Ovary (tissue), 9 donors: ENCODE data around the gene DENND5B. TPM values are rescaled to one million over a fixed set of nuclear protein-coding genes. Genes with fewer than 3 reads are reported as not detected.

Experiments used
- DNase-seq, 5 donors: peaks; one replicate each; pipeline ENCODE4 v3.0.0-alpha.2; 2019 to 2020
- H3K27ac ChIP-seq, 2 donors: fragments of 200-600 bp; one replicate each; pipeline versions ENCODE4 v1.5.1 to v1.8.0; 2019 to 2022
- H3K27me3 ChIP-seq: fragments of 200-600 bp; one replicate; pipeline ENCODE4 v1.8.0; 2022
- H3K36me3 ChIP-seq: fragments of 200-600 bp; sonication (generic); one replicate; pipeline ENCODE4 v1.5.1; 2019
- H3K4me1 ChIP-seq: one replicate; pipeline ENCODE4 v1.8.1; 2013; ENCODE audit warnings: mild to moderate bottlenecking, moderate library complexity; ENCODE audit not compliant: insufficient read depth
- H3K4me3 ChIP-seq: fragments of 200-600 bp; sonication (generic); one replicate; pipeline ENCODE4 v1.5.1; 2017
- H3K9me3 ChIP-seq, 2 donors: fragments of 200-600 bp in 1 of 2; sonication (generic) in 1 of 2; one replicate each; pipeline versions ENCODE4 v1.5.1 to v1.8.1; 2013 to 2019; ENCODE audit warnings: mild to moderate bottlenecking in 1 of 2, moderate library complexity in 1 of 2
- EP300 ChIP-seq: sonication (generic); formaldehyde crosslinking; IDR thresholded peaks from one replicate; pipeline ENCODE4 v1.6.1; 2017; ENCODE audit warnings: antibody characterized with exemption
- POLR2A ChIP-seq: fragments of 450-650 bp; IDR thresholded peaks from one replicate; pipeline ENCODE4 v1.6.1; 2017; ENCODE audit warnings: antibody characterized with exemption, mild to moderate bottlenecking, moderate library complexity
- WGBS, 3 donors: extraction: QIAGEN DNeasy Blood & Tissue Kit in 1 of 3; methylation state at CpG; one replicate each; pipeline versions ENCODE4 v1.1.5 to v1.1.7; 2013 to 2017; 5-methylcytosine and 5-hydroxymethylcytosine counted together
- intact Hi-C, 4 donors: fragments of 100-400 bp; cut with DNase I; formaldehyde crosslinking; loops; one replicate each; pipeline versions ENCODE4 v1.11.0 to v1.15.1; 2022 to 2023
- polyA plus RNA-seq, 2 donors: library from polyadenylated mRNA; stranded (reverse); fragments of 200-250 nt in 1 of 2; fragments of 350-450 nt in 1 of 2; fragmentation: Illumina TruSeq in 1 of 2; extraction: RNeasy Lipid Tissue Mini Kit (QIAGEN cat#74804) in 1 of 2; gene quantifications; one replicate each; pipeline ENCODE4 v1.2.3, GENCODE V29; 2013 to 2014
- total RNA-seq, 7 donors: library from RNA; depleted of rRNA in 2 of 7; stranded (reverse); fragments of >200 nt in 2 of 7; fragmentation: NEBNext Ultra II Directional in 3 of 7; extraction: Animal tissue kit (Norgen Biotek cat#: 25700) in 3 of 7; gene quantifications; one replicate each; pipeline versions ENCODE4 v1.1.0 to v1.2.4, GENCODE V29; 2016 to 2023
- TF ChIP-seq, protein P1 (sequence below), 3 donors: fragments of 450-650 bp in 2 of 3; fragments of 200-600 bp in 1 of 3; IDR thresholded peaks; one replicate each; pipeline versions ENCODE4 v1.5.1 to v1.8.0; 2016 to 2022; ENCODE audit warnings: antibody characterized with exemption in 3 of 3, mild to moderate bottlenecking in 1 of 3
- donor health status: DM: no; HTN: no; CAD: no; lungs with moderate emphysema.
- donor health status: DM: no; HTN: no; CAD: no.
- donor health status: Bipolar disorder and iron deficiency.
- donor health status: DM: yes; HTN: yes; CAD: no.
- donor health status: DM: no; HTN: no; CAD: no.
- donor health status: DM: yes; HTN: yes; CAD: no.

Gene DENND5B
- total and polyA plus RNA-seq, 9 donors: 13.9 to 70.7 (median 47.9) TPM

DNA sequence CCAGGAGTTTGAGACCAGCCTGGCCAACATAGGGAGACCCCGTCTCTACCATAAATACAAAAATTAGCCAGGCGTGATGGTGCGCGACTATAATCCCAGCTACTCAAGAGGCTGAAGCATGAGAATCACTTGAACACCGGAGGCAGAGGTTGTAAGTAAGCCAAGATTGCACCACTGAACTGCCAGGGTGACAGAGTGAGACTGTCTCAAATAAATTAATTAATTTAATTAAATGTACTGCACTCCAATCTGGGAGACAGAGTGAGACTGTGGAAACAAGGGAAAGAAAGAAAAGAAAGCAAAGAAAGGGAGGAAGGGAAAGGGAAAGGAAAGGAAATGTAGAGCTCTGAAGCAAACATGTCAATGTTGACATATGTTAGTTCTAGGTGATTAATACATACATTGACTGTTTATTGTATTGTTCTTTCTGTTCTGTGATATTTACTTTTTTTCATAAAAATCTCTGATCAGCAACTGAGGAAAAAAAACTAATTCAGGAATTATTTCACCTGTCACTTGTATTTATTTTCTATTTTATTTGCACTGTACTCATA is 99.6 kb downstream of the DENND5B start:
- TF ChIP-seq POLR2A (no peak), EP300 (no peak)
- TF ChIP-seq, protein P1, sequence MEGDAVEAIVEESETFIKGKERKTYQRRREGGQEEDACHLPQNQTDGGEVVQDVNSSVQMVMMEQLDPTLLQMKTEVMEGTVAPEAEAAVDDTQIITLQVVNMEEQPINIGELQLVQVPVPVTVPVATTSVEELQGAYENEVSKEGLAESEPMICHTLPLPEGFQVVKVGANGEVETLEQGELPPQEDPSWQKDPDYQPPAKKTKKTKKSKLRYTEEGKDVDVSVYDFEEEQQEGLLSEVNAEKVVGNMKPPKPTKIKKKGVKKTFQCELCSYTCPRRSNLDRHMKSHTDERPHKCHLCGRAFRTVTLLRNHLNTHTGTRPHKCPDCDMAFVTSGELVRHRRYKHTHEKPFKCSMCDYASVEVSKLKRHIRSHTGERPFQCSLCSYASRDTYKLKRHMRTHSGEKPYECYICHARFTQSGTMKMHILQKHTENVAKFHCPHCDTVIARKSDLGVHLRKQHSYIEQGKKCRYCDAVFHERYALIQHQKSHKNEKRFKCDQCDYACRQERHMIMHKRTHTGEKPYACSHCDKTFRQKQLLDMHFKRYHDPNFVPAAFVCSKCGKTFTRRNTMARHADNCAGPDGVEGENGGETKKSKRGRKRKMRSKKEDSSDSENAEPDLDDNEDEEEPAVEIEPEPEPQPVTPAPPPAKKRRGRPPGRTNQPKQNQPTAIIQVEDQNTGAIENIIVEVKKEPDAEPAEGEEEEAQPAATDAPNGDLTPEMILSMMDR (IDR thresholded peaks at IDR 0.05): no peak
- 95 to 96% (median 95%) methylated on average over 5 of the region's 5 CpGs for WGBS, 3 donors
- no peaks in the 10 kb centered on the region for H3K36me3 ChIP-seq
- H3K4me3 ChIP-seq: no peak overlapping the region
- intact Hi-C loops: no loop called here
- no peak overlapping the region for H3K27ac ChIP-seq
- H3K9me3 ChIP-seq: no peaks in the 10 kb centered on the region
- H3K4me1 ChIP-seq: peaks cover 4% of the 10 kb centered on the region
- DNase-seq: no peak
- H3K27me3 ChIP-seq: no peaks in the 10 kb centered on the region

DNA sequence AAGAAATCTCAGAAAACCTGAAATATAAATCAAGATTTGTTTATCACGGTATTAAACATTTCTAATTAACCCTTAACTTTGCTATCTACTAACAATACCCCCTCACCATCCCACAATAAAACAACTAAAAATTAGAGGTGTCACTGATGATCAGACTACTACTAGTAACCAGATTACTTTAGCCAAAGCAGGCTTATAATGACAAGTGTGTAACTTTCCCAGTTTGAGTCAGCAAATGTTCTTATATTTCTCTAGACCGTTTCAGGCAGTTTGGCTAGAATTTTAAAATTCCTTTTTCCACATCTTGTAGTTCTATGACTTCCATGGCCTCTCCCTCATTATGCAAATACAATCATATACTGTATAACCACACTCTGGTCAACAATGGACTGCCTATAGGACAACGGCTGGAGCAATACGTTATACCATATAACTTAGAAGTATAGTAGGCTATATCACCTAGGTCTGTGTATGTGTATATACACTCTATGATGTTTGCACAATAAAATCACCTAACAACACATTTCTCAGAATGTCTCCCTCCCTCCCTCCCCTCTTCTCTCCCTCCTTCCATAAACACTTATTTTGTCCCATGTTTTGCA is 102.1 kb downstream of the DENND5B start:
- Histone ChIP-seq H3K36me3 (no peaks in the 10 kb centered on the region), H3K4me3 (no peak overlapping the region), H3K27ac (no peak overlapping the region), H3K4me1 (peaks cover 6% of the 10 kb centered on the region), H3K9me3 (no peaks in the 10 kb centered on the region), H3K27me3 (no peaks in the 10 kb centered on the region)
- DNase-seq: no peak
- intact Hi-C loops: no loop called here
- TF ChIP-seq POLR2A (no peak), EP300 (no peak)
- TF ChIP-seq, protein P1 (IDR thresholded peaks at IDR 0.05): no peak
- WGBS, 3 donors: 50 to 61% (median 51%) methylated on average over 4 of the region's 4 CpGs

DNA sequence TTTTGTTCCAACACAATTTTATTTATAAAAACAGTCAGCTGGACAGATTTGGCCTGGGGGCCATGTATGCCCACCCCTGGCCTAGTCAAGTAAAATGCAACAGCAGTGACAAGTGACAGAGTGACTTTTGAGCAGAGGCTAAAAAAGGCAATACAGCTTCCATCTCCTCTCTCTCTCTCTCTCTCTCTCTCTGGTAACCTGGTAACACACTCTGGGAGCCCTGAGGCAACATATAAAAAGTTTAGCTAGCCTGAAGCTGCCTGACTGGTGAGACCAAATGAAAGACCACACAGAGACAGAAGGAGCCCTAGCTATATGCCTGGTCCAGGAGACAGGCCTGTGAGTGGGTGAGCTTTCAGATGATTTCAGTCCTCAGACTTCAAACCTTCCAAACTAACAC is 105.4 kb downstream of the DENND5B start:
- Histone ChIP-seq H3K9me3 (no peaks in the 10 kb centered on the region), H3K36me3 (no peaks in the 10 kb centered on the region), H3K4me3 (no peak overlapping the region), H3K27ac (no peak overlapping the region), H3K27me3 (no peaks in the 10 kb centered on the region), H3K4me1 (peaks cover 2% of the 10 kb centered on the region)
- DNase-seq: no peak
- TF ChIP-seq EP300 (no peak), POLR2A (no peak)
- TF ChIP-seq, protein P1 (IDR thresholded peaks at IDR 0.05): no peak
- intact Hi-C loops: no loop called here

DNA sequence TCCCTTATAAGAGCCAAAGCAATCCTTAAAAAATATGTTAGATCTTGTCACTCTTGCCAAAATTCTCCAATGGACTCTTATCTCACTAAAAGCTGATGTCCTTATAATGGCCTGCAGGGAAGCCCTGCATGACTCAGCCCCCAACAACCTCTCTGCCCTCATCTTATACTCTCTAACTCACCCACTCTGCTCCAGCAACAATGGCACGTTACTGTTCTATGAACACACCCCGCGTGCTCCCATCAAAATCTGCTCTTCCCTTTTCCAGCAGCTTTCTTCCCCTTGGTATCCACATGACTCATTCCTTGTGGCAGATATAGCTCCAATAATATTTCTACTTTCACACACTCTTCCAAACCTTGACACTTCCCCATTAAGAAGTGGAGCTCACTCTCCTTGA is 108.1 kb downstream of the DENND5B start:
- intact Hi-C loops: no loop called here
- 81 to 88% (median 83%) methylated on average over 3 of the region's 3 CpGs for WGBS, 3 donors
- Histone ChIP-seq H3K4me1 (peaks cover 2% of the 10 kb centered on the region), H3K27me3 (no peaks in the 10 kb centered on the region), H3K36me3 (no peaks in the 10 kb centered on the region), H3K4me3 (no peak overlapping the region), H3K9me3 (no peaks in the 10 kb centered on the region), H3K27ac (no peak overlapping the region)
- TF ChIP-seq POLR2A (no peak), EP300 (no peak)
- TF ChIP-seq, protein P1 (IDR thresholded peaks at IDR 0.05): no peak
- DNase-seq: no peak
